GM12873 (cell line): Measurements from ENCODE around the gene ZBTB24.

Source experiments
- CTCF ChIP-seq: IDR thresholded peaks from 2 replicates; pipeline ENCODE4 v1.5.1; 2012; ENCODE audit warnings: low read depth, mild to moderate bottlenecking, moderate library complexity, low read length, control low read depth; ENCODE audit not compliant: insufficient read depth; ENCODE audit errors: missing control alignments

The ZBTB24 gene

GRCh38 chr6:109496036-109496772, 13.2 kb upstream of the ZBTB24 start:
- no peak for TF ChIP-seq CTCF

- TF ChIP-seq CTCF = no peak
These were observed 10.8 kb upstream of the ZBTB24 start for GRCh38 chr6:109493865-109494264.

- no peak for TF ChIP-seq CTCF
These were observed 8.4 kb upstream of the ZBTB24 start for GRCh38 chr6:109491207-109491938.

GRCh38 chr6:109490713-109491112, 7.7 kb upstream of the ZBTB24 start:
- no peak for TF ChIP-seq CTCF

- no peak for TF ChIP-seq CTCF
These were observed 5.0 kb upstream of the ZBTB24 start for GRCh38 chr6:109488001-109488400.

GRCh38 chr6:109486068-109486467, 3.0 kb upstream of the ZBTB24 start:
- no peak for TF ChIP-seq CTCF

GRCh38 chr6:109485266-109485935, 2.4 kb upstream of the ZBTB24 start:
- no peak for TF ChIP-seq CTCF
